Measurements from ENCODE around the gene ACOX1. TPM values are rescaled to one million over a fixed set of nuclear protein-coding genes. Genes with fewer than 3 reads are reported as not detected.
A peak's percentile ranks its signal among the peaks of the same experiment; 100 is the strongest.

ACOX1 gene
- total RNA-seq, 1 donor from 2014 or later = 65.8 TPM

GRCh38 chr17:76008630-76009425 is 29.9 kb upstream of the ACOX1 start:
- DNase-seq (ENCODE audit: low read depth, low spot score) = no peak

GRCh38 chr17:76008208-76008607 is 29.2 kb upstream of the ACOX1 start:
- DNase-seq (ENCODE audit: low read depth, low spot score) = no peak

GRCh38 chr17:76007850-76008165 is 28.8 kb upstream of the ACOX1 start:
- no peak for DNase-seq (ENCODE audit: low read depth, low spot score)

- no peak for DNase-seq (ENCODE audit: low read depth, low spot score)
Measured at GRCh38 chr17:76007131-76007849, 28.3 kb upstream of the ACOX1 start.

GRCh38 chr17:76005263-76006149 is 26.5 kb upstream of the ACOX1 start:
- DNase-seq (ENCODE audit: low read depth, low spot score) = peak; percentile 17

- no peak for DNase-seq (ENCODE audit: low read depth, low spot score)
Measured at GRCh38 chr17:76004750-76005262, 25.8 kb upstream of the ACOX1 start.

GRCh38 chr17:76003915-76004314 is 24.9 kb upstream of the ACOX1 start:
- no peak for DNase-seq (ENCODE audit: low read depth, low spot score)

- DNase-seq (ENCODE audit: low read depth, low spot score) = no peak
Measured at GRCh38 chr17:76002100-76002499, 23.1 kb upstream of the ACOX1 start.

- no peak for DNase-seq (ENCODE audit: low read depth, low spot score)
Measured at GRCh38 chr17:76000755-76001521, 22.0 kb upstream of the ACOX1 start, which contains the start of gene CDK3. CDK3 (plus strand) TSS chr17:76000855; CDS start chr17:76001426, 571 bp downstream.

GRCh38 chr17:76000016-76000754 is 21.2 kb upstream of the ACOX1 start:
- no peak for DNase-seq (ENCODE audit: low read depth, low spot score)

GRCh38 chr17:75998327-75998795 is 19.4 kb upstream of the ACOX1 start:
- DNase-seq (ENCODE audit: low read depth, low spot score) = no peak

- DNase-seq (ENCODE audit: low read depth, low spot score) = no peak
Measured at GRCh38 chr17:75996665-75997590, 18.0 kb upstream of the ACOX1 start.

GRCh38 chr17:75995385-75995925 is 16.5 kb upstream of the ACOX1 start:
- DNase-seq (ENCODE audit: low read depth, low spot score) = no peak

GRCh38 chr17:75994802-75995370 is 15.9 kb upstream of the ACOX1 start:
- no peak for DNase-seq (ENCODE audit: low read depth, low spot score)

- DNase-seq (ENCODE audit: low read depth, low spot score) = no peak
Measured at GRCh38 chr17:75991396-75991795, 12.4 kb upstream of the ACOX1 start.

GRCh38 chr17:75987041-75987440 is 8.1 kb upstream of the ACOX1 start:
- no peak for DNase-seq (ENCODE audit: low read depth, low spot score)

- DNase-seq (ENCODE audit: low read depth, low spot score) = no peak
Measured at GRCh38 chr17:75985986-75986385, 7.0 kb upstream of the ACOX1 start.

- DNase-seq (ENCODE audit: low read depth, low spot score) = no peak
Measured at GRCh38 chr17:75983501-75984181, 4.7 kb upstream of the ACOX1 start.

Data from pulmonary artery endothelial cell (primary cell).